HEK293 (cell line): ENCODE data around the gene COL3A1.

ENCODE experiments used
- CTCF ChIA-PET: fragments of 350-600 bp; formaldehyde crosslinking; extraction: SDS; loops from one replicate; lab custom pipeline; 2021; ENCODE audit warnings: antibody characterized with exemption; lab: Yijun Ruan, JAX
- POLR2A ChIA-PET: fragments of 300-600 bp; formaldehyde crosslinking; extraction: SDS; loops from one replicate; lab custom pipeline; 2020; ENCODE audit warnings: antibody characterized with exemption, inconsistent platforms; lab: Yijun Ruan, JAX
- H3K27ac ChIP-seq: fragments of 200-500 bp; sonication (Bioruptor generic); 2 replicates; pipeline ENCODE4 v1.5.1; 2014; ENCODE audit warnings: low read depth, low read length, control low read depth, inconsistent platforms; ENCODE audit errors: extremely low read depth
- H3K36me3 ChIP-seq, 2 experiments: fragments of 200-500 bp in 1 of 2; sonication (Bioruptor generic) in 1 of 2; 1 replicate in 1 of 2; 2 replicates in 1 of 2; pipeline ENCODE4 v1.5.1; 2014 to 2017; ENCODE audit warnings: inconsistent platforms in 2 of 2, low read length in 2 of 2; ENCODE audit not compliant: control insufficient read depth in 2 of 2, insufficient read depth in 1 of 2
- H3K4me1 ChIP-seq: fragments of 200-500 bp; sonication (Bioruptor generic); 2 replicates; pipeline ENCODE4 v1.5.1; 2014; ENCODE audit warnings: mild to moderate bottlenecking, low read length, inconsistent platforms; ENCODE audit not compliant: control insufficient read depth, insufficient read depth
- H3K4me3 ChIP-seq: 2 replicates; pipeline ENCODE4 v1.5.1; 2011; ENCODE audit warnings: low read depth, mild to moderate bottlenecking, control low read depth, low read length, moderate library complexity
- H3K9me3 ChIP-seq: fragments of 200-500 bp; sonication (Bioruptor generic); 2 replicates; pipeline ENCODE4 v1.5.1; 2014; ENCODE audit warnings: low read depth, low read length, inconsistent platforms; ENCODE audit not compliant: control insufficient read depth, insufficient read depth
- FEZF1 ChIP-seq: fragments of 450-650 bp; formaldehyde crosslinking; IDR thresholded peaks from 2 replicates; pipeline ENCODE4 v1.5.1; 2016; ENCODE audit warnings: missing biosample characterization, missing genetic modification characterization
- GFI1B ChIP-seq: fragments of 450-650 bp; formaldehyde crosslinking; IDR thresholded peaks from 2 replicates; pipeline ENCODE4 v1.5.1; 2016; ENCODE audit warnings: missing biosample characterization, missing genetic modification characterization
- GLI2 ChIP-seq: fragments of 450-650 bp; formaldehyde crosslinking; IDR thresholded peaks from 2 replicates; pipeline ENCODE4; 2017; ENCODE audit warnings: missing biosample characterization, missing genetic modification characterization, low read depth, borderline replicate concordance
- IKZF3 ChIP-seq: fragments of 450-650 bp; IDR thresholded peaks from 2 replicates; pipeline ENCODE4 v1.5.0; 2018; ENCODE audit warnings: missing biosample characterization, mild to moderate bottlenecking, missing genetic modification characterization, moderate library complexity
- KLF16 ChIP-seq: fragments of 450-650 bp; formaldehyde crosslinking; IDR thresholded peaks from 2 replicates; pipeline ENCODE4 v1.5.1; 2017; ENCODE audit warnings: missing biosample characterization, missing genetic modification characterization
- PBX3 ChIP-seq: sonication (generic); formaldehyde crosslinking; IDR thresholded peaks from 2 replicates; pipeline ENCODE4 v1.8.1; 2022; ENCODE audit warnings: mild to moderate bottlenecking, moderate library complexity, missing genetic modification reagents
- PRDM2 ChIP-seq: fragments of 450-650 bp; formaldehyde crosslinking; IDR thresholded peaks from 2 replicates; pipeline ENCODE4 v1.5.1; 2016; ENCODE audit warnings: missing biosample characterization, missing genetic modification characterization, borderline replicate concordance
- REST ChIP-seq: fragments of 450-650 bp; formaldehyde crosslinking; IDR thresholded peaks from 2 replicates; pipeline ENCODE4 v1.5.1; 2016; ENCODE audit warnings: missing biosample characterization, missing genetic modification characterization
- SETDB1 ChIP-seq: IDR thresholded peaks from one replicate; pipeline ENCODE4 v1.6.1; 2017; ENCODE audit warnings: mild to moderate bottlenecking, low read length, moderate library complexity, mixed read lengths; ENCODE audit not compliant: insufficient read length
- WT1 ChIP-seq: fragments of 450-650 bp; formaldehyde crosslinking; IDR thresholded peaks from 2 replicates; pipeline ENCODE4 v1.5.1; 2016; ENCODE audit warnings: missing biosample characterization, missing genetic modification characterization
- ZBTB26 ChIP-seq: fragments of 450-650 bp; formaldehyde crosslinking; optimal IDR thresholded peaks from 2 replicates; pipeline ENCODE3; 2016; ENCODE audit warnings: missing biosample characterization, mild to moderate bottlenecking, missing genetic modification characterization
- ZBTB48 ChIP-seq: fragments of 450-650 bp; formaldehyde crosslinking; IDR thresholded peaks from 2 replicates; pipeline ENCODE4 v1.5.1; 2016; ENCODE audit warnings: missing biosample characterization, missing genetic modification characterization
- ZFP69B ChIP-seq: fragments of 450-650 bp; formaldehyde crosslinking; IDR thresholded peaks from 2 replicates; pipeline ENCODE4 v1.5.1; 2016; ENCODE audit warnings: missing biosample characterization, missing genetic modification characterization
- ZNF132 ChIP-seq: fragments of 450-650 bp; formaldehyde crosslinking; IDR thresholded peaks from 2 replicates; pipeline ENCODE4 v1.5.1; 2017; ENCODE audit warnings: missing biosample characterization, missing genetic modification characterization, borderline replicate concordance
- ZNF239 ChIP-seq: fragments of 450-650 bp; formaldehyde crosslinking; IDR thresholded peaks from 2 replicates; pipeline ENCODE4 v1.5.1; 2016; ENCODE audit warnings: missing biosample characterization, missing genetic modification characterization
- ZNF423 ChIP-seq: fragments of 450-650 bp; formaldehyde crosslinking; IDR thresholded peaks from 2 replicates; pipeline ENCODE4 v1.5.1; 2016; ENCODE audit warnings: missing biosample characterization, missing genetic modification characterization
- ZNF571 ChIP-seq: fragments of 450-650 bp; formaldehyde crosslinking; IDR thresholded peaks from 2 replicates; pipeline ENCODE4 v1.5.0; 2017; ENCODE audit warnings: missing biosample characterization, missing genetic modification characterization
- ZNF629 ChIP-seq: fragments of 450-650 bp; formaldehyde crosslinking; IDR thresholded peaks from 2 replicates; pipeline ENCODE4 v1.5.1; 2017; ENCODE audit warnings: missing biosample characterization, missing genetic modification characterization
- ZNF639 ChIP-seq: fragments of 450-650 bp; formaldehyde crosslinking; IDR thresholded peaks from 2 replicates; pipeline ENCODE4 v1.5.1; 2016; ENCODE audit warnings: missing biosample characterization, missing genetic modification characterization
- ZNF654 ChIP-seq: fragments of 450-650 bp; formaldehyde crosslinking; IDR thresholded peaks from 2 replicates; pipeline ENCODE4 v1.5.1; 2016; ENCODE audit warnings: low read depth, missing biosample characterization, missing genetic modification characterization
- ZSCAN5A ChIP-seq: fragments of 450-650 bp; formaldehyde crosslinking; IDR thresholded peaks from 2 replicates; pipeline ENCODE4 v1.5.1; 2016; ENCODE audit warnings: missing biosample characterization, missing genetic modification characterization

The COL3A1 gene

GRCh38 chr2:189012351-189012750 lies 38.2 kb downstream of the COL3A1 start:
- Histone ChIP-seq H3K4me1 (no peaks in the 10 kb centered on the region), H3K36me3 (no peaks in the 10 kb centered on the region), H3K4me3 (no peak overlapping the region), H3K9me3 (no peaks in the 10 kb centered on the region), H3K27ac (no peak overlapping the region)
- ChIA-PET POLR2A (no interaction called here), CTCF (no interaction called here)
- TF ChIP-seq GFI1B (tag by site-specific recombination) (no peak), ZNF423 (no peak), ZNF629 (tag by site-specific recombination) (no peak), PBX3 (CRISPR knock-in tag) (no peak), KLF16 (tag by site-specific recombination) (no peak), ZBTB26 (tag by site-specific recombination) (no peak), ZNF654 (tag by site-specific recombination) (no peak), ZFP69B (tag by site-specific recombination) (no peak), ZSCAN5A (tag by site-specific recombination) (no peak), ZBTB48 (tag by site-specific recombination) (no peak)

- ChIA-PET POLR2A (no interaction called here), CTCF (interaction anchor here (0.6 kb wide), 1 partner anchor 20 kb away, joined by 3 read pairs; no protein-coding TSS in a partner anchor)
- no peaks in the 10 kb centered on the region for H3K9me3 ChIP-seq
- H3K4me3 ChIP-seq, result no peak overlapping the region
- no peaks in the 10 kb centered on the region for H3K36me3 ChIP-seq
- no peak overlapping the region for H3K27ac ChIP-seq
- H3K4me1 ChIP-seq, result no peaks in the 10 kb centered on the region
- TF ChIP-seq ZFP69B (tag by site-specific recombination) (no peak), KLF16 (tag by site-specific recombination) (no peak), SETDB1 (no peak), IKZF3 (tag by site-specific recombination) (no peak), ZNF423 (no peak), ZNF571 (no peak), GLI2 (no peak), ZNF132 (no peak), WT1 (tag by site-specific recombination) (no peak), ZNF239 (no peak), PRDM2 (tag by site-specific recombination) (no peak), REST (tag by site-specific recombination) (no peak), ZNF639 (tag by site-specific recombination) (no peak), FEZF1 (tag by site-specific recombination) (no peak)
Observed at GRCh38 chr2:189013031-189013430, 38.9 kb downstream of the COL3A1 start.
